ENCODE results near the gene EFL1. TPM values are rescaled to one million over a fixed set of nuclear protein-coding genes. Genes with fewer than 3 reads are reported as not detected.
"Not testable (repeated sequence)": the region's sequence is repeated elsewhere in the genome, so short reads cannot be mapped to it uniquely, and the experiment has no call there.

The EFL1 gene
- total RNA-seq, 2 experiments from 2014 or later: 25.1 to 25.7 TPM

DNA sequence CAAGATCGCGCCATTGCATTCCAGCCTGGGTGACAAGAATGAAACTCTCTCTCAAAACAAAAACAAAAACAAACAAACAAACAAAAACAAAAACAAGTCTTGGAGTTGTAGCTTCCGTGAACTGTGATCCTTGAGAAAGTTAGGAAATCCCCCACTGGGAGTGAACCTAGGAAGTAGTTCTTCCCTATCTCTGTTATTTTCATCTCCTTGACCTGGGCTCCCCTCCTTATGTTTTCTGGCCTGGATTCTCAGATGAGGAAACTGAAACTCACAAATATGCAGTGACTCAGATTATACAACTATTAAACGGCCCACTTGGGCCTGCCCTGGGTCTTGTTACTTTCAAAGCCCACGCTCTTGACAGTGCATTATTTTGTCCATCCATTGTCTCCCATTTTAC lies 29.7 kb upstream of the EFL1 start:
- Histone ChIP-seq H3K4me3 (ENCODE audit: low read depth, low read length, poor library complexity, severe bottlenecking) (no peak overlapping the region), H4K20me1 (ENCODE audit: insufficient read depth, low read length) (no peaks in the 10 kb centered on the region), H3K79me2 (ENCODE audit: insufficient read depth, low read depth, low read length) (no peaks in the 10 kb centered on the region), H3K4me1 (ENCODE audit: insufficient read depth, low read length, poor library complexity, severe bottlenecking) (no peaks in the 10 kb centered on the region), H3K27ac (ENCODE audit: low read depth, low read length, poor library complexity, severe bottlenecking) (no peak overlapping the region), H3K9me2 (ENCODE audit: insufficient read depth, low read length) (no peaks in the 10 kb centered on the region), H3K36me3 (ENCODE audit: insufficient read depth, low read length) (no peaks in the 10 kb centered on the region), H3K9me3 (ENCODE audit: low read length) (no peaks in the 10 kb centered on the region), H3K4me2 (ENCODE audit: low read length) (no peak overlapping the region), H2AFZ (ENCODE audit: low read length) (no peak overlapping the region)
- CTCF ChIA-PET (ENCODE audit: unreplicated experiment): no interaction called here
- POLR2A ChIA-PET: no interaction called here
- DNase-seq (ENCODE audit: low spot score): no peak
- TF ChIP-seq EZH2phosphoT487 (IDR thresholded peaks at IDR 0.05; ENCODE audit: borderline replicate concordance, low read depth, low read length): no peak
- TF ChIP-seq, protein P1, sequence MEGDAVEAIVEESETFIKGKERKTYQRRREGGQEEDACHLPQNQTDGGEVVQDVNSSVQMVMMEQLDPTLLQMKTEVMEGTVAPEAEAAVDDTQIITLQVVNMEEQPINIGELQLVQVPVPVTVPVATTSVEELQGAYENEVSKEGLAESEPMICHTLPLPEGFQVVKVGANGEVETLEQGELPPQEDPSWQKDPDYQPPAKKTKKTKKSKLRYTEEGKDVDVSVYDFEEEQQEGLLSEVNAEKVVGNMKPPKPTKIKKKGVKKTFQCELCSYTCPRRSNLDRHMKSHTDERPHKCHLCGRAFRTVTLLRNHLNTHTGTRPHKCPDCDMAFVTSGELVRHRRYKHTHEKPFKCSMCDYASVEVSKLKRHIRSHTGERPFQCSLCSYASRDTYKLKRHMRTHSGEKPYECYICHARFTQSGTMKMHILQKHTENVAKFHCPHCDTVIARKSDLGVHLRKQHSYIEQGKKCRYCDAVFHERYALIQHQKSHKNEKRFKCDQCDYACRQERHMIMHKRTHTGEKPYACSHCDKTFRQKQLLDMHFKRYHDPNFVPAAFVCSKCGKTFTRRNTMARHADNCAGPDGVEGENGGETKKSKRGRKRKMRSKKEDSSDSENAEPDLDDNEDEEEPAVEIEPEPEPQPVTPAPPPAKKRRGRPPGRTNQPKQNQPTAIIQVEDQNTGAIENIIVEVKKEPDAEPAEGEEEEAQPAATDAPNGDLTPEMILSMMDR (conservative IDR thresholded peaks at IDR 0.05; ENCODE audit: low read length): no peak
- BruUV-seq (replicated peaks): no TSS peak
- intact Hi-C loops (cut with micrococcal nuclease; ENCODE audit: unreplicated experiment): no loop called here

DNA sequence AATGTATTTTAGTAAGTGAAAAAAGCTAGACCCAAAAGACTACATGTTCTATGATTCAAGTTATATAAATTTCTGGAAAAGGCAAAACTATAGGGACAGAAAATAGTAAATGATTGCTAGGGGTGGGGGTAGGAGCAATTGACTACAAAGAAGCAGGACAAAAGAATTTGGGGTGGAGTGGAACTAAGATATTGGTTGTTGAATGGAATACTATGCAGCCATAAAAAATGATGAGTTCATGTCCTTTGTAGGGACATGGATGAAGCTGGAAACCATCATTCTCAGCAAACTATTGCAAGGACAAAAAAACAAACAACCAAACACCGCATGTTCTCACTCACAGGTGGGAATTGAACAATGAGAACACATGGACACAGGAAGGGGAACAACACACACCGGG lies 25.7 kb upstream of the EFL1 start:
- H4K20me1 ChIP-seq (ENCODE audit: insufficient read depth, low read length); intact Hi-C loops (cut with micrococcal nuclease; ENCODE audit: unreplicated experiment); BruUV-seq (replicated peaks); H3K27ac ChIP-seq (ENCODE audit: low read depth, low read length, poor library complexity, severe bottlenecking); H3K79me2 ChIP-seq (ENCODE audit: insufficient read depth, low read depth, low read length); H3K9me3 ChIP-seq (ENCODE audit: low read length); H3K4me3 ChIP-seq (ENCODE audit: low read depth, low read length, poor library complexity, severe bottlenecking); DNase-seq (ENCODE audit: low spot score); CTCF ChIA-PET (ENCODE audit: unreplicated experiment); H3K4me1 ChIP-seq (ENCODE audit: insufficient read depth, low read length, poor library complexity, severe bottlenecking); POLR2A ChIA-PET; H3K9me2 ChIP-seq (ENCODE audit: insufficient read depth, low read length); H3K4me2 ChIP-seq (ENCODE audit: low read length); H3K36me3 ChIP-seq (ENCODE audit: insufficient read depth, low read length); H2AFZ ChIP-seq (ENCODE audit: low read length): not testable (repeated sequence)

DNA sequence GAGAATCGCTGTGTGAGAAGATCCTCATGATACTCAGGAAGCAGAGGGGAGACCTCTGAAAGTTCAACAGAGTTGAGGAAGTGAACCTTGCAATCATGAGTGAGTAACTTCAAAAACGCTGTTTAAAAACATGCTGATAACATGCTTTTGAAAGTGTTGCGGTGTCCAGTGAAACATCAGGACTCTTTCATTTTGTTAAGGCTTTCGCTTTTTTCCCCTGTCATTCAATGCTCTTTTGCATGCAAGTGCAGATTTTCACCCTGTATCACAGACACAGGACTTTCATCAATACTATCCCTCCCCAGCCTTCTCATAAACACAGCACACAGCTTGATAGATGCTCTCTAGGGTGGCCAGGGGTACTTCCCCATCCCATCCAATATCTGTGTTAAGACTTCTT lies 23.9 kb upstream of the EFL1 start:
- H3K27ac ChIP-seq (ENCODE audit: low read depth, low read length, poor library complexity, severe bottlenecking); H3K36me3 ChIP-seq (ENCODE audit: insufficient read depth, low read length); BruUV-seq (replicated peaks); intact Hi-C loops (cut with micrococcal nuclease; ENCODE audit: unreplicated experiment); H3K4me1 ChIP-seq (ENCODE audit: insufficient read depth, low read length, poor library complexity, severe bottlenecking); H4K20me1 ChIP-seq (ENCODE audit: insufficient read depth, low read length); H3K4me2 ChIP-seq (ENCODE audit: low read length); H3K79me2 ChIP-seq (ENCODE audit: insufficient read depth, low read depth, low read length); CTCF ChIA-PET (ENCODE audit: unreplicated experiment); DNase-seq (ENCODE audit: low spot score); H3K4me3 ChIP-seq (ENCODE audit: low read depth, low read length, poor library complexity, severe bottlenecking); H2AFZ ChIP-seq (ENCODE audit: low read length); H3K9me2 ChIP-seq (ENCODE audit: insufficient read depth, low read length); H3K9me3 ChIP-seq (ENCODE audit: low read length); POLR2A ChIA-PET: not testable (repeated sequence)

DNA sequence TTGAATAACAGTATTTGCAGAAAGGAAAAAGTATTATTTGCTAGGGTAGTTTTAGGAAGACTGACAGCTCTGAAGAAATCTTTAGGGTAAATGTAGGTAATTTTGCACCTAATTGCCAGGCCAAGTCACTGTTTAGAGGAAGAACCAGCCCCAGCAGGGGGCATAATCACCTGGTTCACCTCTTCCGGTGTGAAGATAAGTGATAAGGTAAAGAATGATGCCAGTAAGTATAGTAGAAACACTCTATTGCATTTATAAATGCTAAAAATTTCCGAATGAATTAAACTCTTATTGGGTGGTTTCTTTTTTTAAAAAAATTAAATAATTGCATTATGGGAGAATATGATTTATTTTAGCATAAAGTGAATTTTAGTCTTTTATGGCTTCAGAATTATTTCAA lies 21.8 kb upstream of the EFL1 start:
- DNase-seq (ENCODE audit: low spot score); H3K4me3 ChIP-seq (ENCODE audit: low read depth, low read length, poor library complexity, severe bottlenecking); H4K20me1 ChIP-seq (ENCODE audit: insufficient read depth, low read length); H3K36me3 ChIP-seq (ENCODE audit: insufficient read depth, low read length); H3K9me3 ChIP-seq (ENCODE audit: low read length); H3K9me2 ChIP-seq (ENCODE audit: insufficient read depth, low read length); CTCF ChIA-PET (ENCODE audit: unreplicated experiment); H3K79me2 ChIP-seq (ENCODE audit: insufficient read depth, low read depth, low read length); H3K4me2 ChIP-seq (ENCODE audit: low read length); H3K4me1 ChIP-seq (ENCODE audit: insufficient read depth, low read length, poor library complexity, severe bottlenecking); POLR2A ChIA-PET; intact Hi-C loops (cut with micrococcal nuclease; ENCODE audit: unreplicated experiment); BruUV-seq (replicated peaks); H3K27ac ChIP-seq (ENCODE audit: low read depth, low read length, poor library complexity, severe bottlenecking); H2AFZ ChIP-seq (ENCODE audit: low read length): not testable (repeated sequence)
- TF ChIP-seq, protein P1 (conservative IDR thresholded peaks at IDR 0.05; ENCODE audit: low read length): peak; percentile 29; the same call in 1 of the 2 replicates

DNA sequence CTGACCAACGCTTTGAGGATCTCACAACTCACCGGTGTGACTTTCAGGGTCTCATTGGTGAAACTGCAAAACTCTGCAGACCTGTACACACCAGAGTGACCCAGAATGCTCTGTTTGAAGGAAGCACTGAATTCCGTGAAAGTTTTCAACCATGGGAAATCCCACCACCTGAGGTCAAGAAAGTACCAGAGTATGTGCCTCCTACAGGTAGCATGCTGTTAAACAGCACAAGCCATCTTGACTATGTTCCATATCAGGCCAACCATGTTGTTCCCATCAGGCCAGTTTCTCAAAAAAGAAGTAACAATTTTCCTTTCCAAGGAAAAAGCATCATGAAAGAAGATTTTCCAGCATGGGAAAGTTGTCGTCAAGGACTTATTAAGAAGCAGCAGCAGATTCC lies 19.9 kb upstream of the EFL1 start:
- DNase-seq (ENCODE audit: low spot score); H4K20me1 ChIP-seq (ENCODE audit: insufficient read depth, low read length); intact Hi-C loops (cut with micrococcal nuclease; ENCODE audit: unreplicated experiment); H2AFZ ChIP-seq (ENCODE audit: low read length); BruUV-seq (replicated peaks); H3K27ac ChIP-seq (ENCODE audit: low read depth, low read length, poor library complexity, severe bottlenecking); CTCF ChIA-PET (ENCODE audit: unreplicated experiment); H3K36me3 ChIP-seq (ENCODE audit: insufficient read depth, low read length); H3K9me2 ChIP-seq (ENCODE audit: insufficient read depth, low read length); H3K4me1 ChIP-seq (ENCODE audit: insufficient read depth, low read length, poor library complexity, severe bottlenecking); H3K4me3 ChIP-seq (ENCODE audit: low read depth, low read length, poor library complexity, severe bottlenecking); H3K79me2 ChIP-seq (ENCODE audit: insufficient read depth, low read depth, low read length); H3K9me3 ChIP-seq (ENCODE audit: low read length); H3K4me2 ChIP-seq (ENCODE audit: low read length); POLR2A ChIA-PET: not testable (repeated sequence)

All from OCI-LY7 (cell line).